Measurements from ENCODE around the gene ADRA2C. TPM values are rescaled to one million over a fixed set of nuclear protein-coding genes. Genes with fewer than 3 reads are reported as not detected.
"Not testable (repeated sequence)": the region's sequence is repeated elsewhere in the genome, so short reads cannot be mapped to it uniquely, and the experiment has no call there.

ADRA2C gene
- total RNA-seq, 2 experiments from 2014 or later, result not detected

- H3K27me3 Mint-ChIP-seq, result no peaks in the 10 kb centered on the region
- ChIA-PET CTCF (no interaction called here), POLR2A (no interaction called here)
- H3K9me3 Mint-ChIP-seq, result no peaks in the 10 kb centered on the region
- DNase-seq, result no peak
- no peak overlapping the region for H3K4me3 Mint-ChIP-seq
- H3K27ac Mint-ChIP-seq, result no peak overlapping the region
- no peaks in the 10 kb centered on the region for H3K36me3 Mint-ChIP-seq (ENCODE audit: low read depth)
- H3K4me1 Mint-ChIP-seq, result no peaks in the 10 kb centered on the region
Observed at GRCh38 chr4:3814053-3814570, 47.9 kb downstream of the ADRA2C start.

GRCh38 chr4:3814838-3815237, 48.7 kb downstream of the ADRA2C start:
- DNase-seq; H3K9me3 Mint-ChIP-seq; H3K36me3 Mint-ChIP-seq (ENCODE audit: low read depth); H3K27ac Mint-ChIP-seq; CTCF ChIA-PET; H3K4me3 Mint-ChIP-seq; POLR2A ChIA-PET; H3K27me3 Mint-ChIP-seq; H3K4me1 Mint-ChIP-seq: not testable (repeated sequence)

DNA sequence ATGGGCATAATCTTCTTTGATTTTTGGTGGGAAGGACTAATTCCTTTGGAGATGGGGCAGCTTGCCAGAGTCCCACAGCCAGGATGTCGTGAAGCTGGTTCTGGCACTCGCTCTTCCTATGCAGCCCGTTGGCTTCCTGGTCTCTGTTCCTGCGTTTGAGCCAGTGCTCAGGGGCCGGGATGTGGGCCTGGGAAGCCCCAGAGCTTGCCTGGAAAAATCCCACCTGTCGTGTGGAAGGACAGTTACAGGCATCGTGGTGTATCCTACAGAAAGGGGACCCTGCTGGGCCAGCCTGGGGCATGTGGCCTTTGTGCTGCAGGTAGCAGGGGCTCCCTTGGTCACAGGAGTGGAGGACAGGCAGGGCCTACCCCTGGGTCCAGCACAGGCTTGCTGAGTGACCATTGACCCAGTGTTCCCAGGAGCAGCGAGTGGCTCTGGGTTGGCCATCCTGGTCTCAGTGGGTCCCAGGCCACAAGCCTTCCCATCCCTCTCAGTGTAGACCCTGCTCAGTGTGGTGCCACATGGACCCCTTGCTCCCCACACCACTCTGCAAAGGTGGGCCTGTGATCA, 50.2 kb downstream of the ADRA2C start:
- ChIA-PET POLR2A (no interaction called here), CTCF (no interaction called here)
- Mint-ChIP-seq H3K27me3 (no peaks in the 10 kb centered on the region), H3K4me3 (no peak overlapping the region), H3K27ac (no peak overlapping the region), H3K9me3 (no peaks in the 10 kb centered on the region), H3K4me1 (no peaks in the 10 kb centered on the region), H3K36me3 (ENCODE audit: low read depth) (no peaks in the 10 kb centered on the region)
- DNase-seq, result no peak

- CTCF ChIA-PET, result no interaction called here
- POLR2A ChIA-PET, result no interaction called here
- Mint-ChIP-seq H3K4me3 (no peak overlapping the region), H3K27ac (no peak overlapping the region), H3K27me3 (no peaks in the 10 kb centered on the region), H3K4me1 (no peaks in the 10 kb centered on the region), H3K36me3 (ENCODE audit: low read depth) (no peaks in the 10 kb centered on the region), H3K9me3 (no peaks in the 10 kb centered on the region)
- no peak for DNase-seq
Observed at GRCh38 chr4:3816983-3817960, 51.1 kb downstream of the ADRA2C start.

Other genes starting within 250 kb of the ADRA2C start
- 10 to 100 TPM; 71.0 to 72.3 TPM for gene LRPAP1, start 234.0 kb upstream of the ADRA2C start, total RNA-seq

Measured in activated CD4-positive, alpha-beta memory T cell treated with anti-CD3 and anti-CD28 coated beads, Interleukin-2, amount 10 ng/mL, durations not matched to agents 7 days and 5 days (primary cell).